ENCODE data around the gene MYB.
"Not testable (repeated sequence)": the region's sequence is repeated elsewhere in the genome, so short reads cannot be mapped to it uniquely, and the experiment has no call there.

The MYB gene

GRCh38 chr6:135231469-135231844 lies 50.3 kb downstream of the MYB start:
- DNase-seq, result no peak
- intact Hi-C loops (cut with DNase I), result no loop called here

- DNase-seq, result no peak
- intact Hi-C loops (cut with DNase I), result no loop called here
These were observed 52.8 kb downstream of the MYB start for GRCh38 chr6:135233686-135234491.

GRCh38 chr6:135234492-135234780 lies 53.3 kb downstream of the MYB start:
- intact Hi-C loops (cut with DNase I), result no loop called here

DNA sequence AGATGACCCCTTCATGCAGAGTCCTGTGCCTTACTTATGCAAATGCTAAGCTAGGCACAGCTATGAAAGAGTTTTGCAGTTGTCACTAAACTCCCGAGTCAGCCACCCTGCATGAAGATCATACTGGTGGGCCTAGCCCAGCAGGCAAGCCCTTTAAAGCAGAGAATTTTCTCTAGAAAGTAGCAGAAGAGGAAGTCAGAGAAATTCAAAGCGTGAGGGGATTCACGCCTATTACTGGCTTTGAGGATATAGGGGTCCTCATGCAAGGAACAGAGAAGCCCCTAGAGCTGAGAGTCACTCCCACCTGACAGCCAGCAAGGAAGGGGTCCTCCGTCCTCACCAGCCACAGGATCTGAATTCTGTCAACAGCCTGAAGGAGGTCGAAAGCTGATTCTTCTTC lies 54.6 kb downstream of the MYB start:
- intact Hi-C loops (cut with DNase I), result no loop called here
- no peak for DNase-seq

More at GRCh38 chr6:135234492-135234780, 53.3 kb downstream of the MYB start:
- no peak for DNase-seq

- DNase-seq, result no peak
- intact Hi-C loops (cut with DNase I), result no loop called here
These were observed 55.2 kb downstream of the MYB start for GRCh38 chr6:135236319-135236718.

DNA sequence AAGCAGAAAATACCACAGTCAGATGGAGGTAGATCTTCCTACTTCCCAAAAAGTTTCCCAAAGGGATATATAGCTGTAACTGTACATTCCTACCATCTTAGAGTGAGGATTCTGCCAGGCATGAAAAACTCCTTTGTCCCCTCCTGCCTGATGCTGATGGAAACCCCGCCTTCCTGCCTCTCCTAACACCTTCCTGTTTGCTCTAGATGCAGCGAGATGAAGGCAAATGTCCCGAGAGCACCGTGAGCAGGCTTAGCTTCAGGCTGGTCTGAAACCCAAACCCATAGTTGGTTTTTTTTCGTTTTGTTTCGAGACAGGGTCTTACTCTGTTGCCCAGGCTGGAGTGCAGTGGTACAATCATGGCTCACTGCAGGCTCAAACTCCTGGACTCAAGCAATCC lies 55.6 kb downstream of the MYB start:
- no peak for DNase-seq
- intact Hi-C loops (cut with DNase I), result no loop called here

DNA sequence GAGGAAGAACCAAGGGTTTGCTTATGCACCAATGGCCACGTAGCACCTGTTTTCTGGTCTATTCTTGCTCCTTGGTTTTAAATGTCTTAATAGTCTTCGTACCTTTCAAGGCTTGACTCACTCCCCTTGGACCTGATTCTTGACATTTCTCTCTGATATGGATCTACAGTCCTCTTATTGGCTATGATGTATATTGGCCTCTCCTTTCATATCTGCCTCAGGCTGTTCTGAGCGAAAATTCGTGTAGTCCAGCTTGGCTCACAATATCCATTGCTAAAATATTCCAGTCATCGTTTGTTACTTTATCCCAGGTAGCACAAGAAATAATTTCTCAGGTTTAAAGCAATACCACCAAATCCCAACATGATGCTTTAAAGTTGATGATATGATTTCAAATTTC lies 59.6 kb downstream of the MYB start:
- DNase-seq, result no peak
- intact Hi-C loops (cut with DNase I), result no loop called here

DNA sequence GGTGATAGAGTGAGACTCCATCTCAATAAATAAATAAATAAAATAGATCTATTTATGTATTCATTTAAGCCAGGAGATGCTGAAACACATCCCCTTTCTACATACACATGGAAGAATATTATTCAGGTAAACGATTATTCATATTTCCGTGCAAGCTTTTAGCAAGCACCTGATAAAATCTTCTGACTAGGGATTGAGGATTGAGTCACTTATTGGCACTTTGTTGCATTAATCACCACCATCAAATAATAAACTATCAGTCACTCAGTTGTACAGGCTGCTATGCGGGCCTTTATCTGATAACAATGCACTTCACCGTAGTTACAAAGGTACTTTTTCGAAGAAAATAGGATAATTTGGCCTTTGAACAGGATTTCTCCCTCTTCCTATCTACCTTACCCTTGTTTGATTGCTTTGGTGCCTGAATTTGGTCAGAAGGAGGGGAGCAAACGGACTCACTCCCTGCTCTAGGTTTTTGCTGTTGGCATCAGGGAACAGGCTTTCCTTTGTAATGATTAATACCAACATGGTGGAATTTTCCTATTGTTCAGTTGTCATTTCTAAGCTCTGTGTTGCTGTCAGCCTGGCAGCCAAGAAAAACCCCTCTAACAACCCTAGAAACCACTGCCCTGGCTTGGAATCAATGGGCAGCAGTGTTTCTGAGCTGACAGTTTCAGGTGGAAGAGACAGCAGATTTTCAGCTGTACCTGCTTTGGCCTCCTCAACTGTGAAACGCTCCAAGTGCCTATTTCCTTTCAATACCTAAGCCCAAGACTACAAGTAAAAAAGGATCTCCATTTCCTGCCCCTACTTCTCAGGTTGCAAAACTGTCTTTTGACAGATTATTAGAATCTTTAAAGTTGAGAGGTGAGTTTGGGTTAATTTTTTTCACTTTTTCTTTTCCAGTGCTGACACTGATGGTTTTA lies 63.0 kb downstream of the MYB start:
- intact Hi-C loops (cut with DNase I), result no loop called here
- DNase-seq, result no peak

- no peak for DNase-seq
- intact Hi-C loops (cut with DNase I), result no loop called here
These were observed 63.7 kb downstream of the MYB start for GRCh38 chr6:135244805-135245204.

DNA sequence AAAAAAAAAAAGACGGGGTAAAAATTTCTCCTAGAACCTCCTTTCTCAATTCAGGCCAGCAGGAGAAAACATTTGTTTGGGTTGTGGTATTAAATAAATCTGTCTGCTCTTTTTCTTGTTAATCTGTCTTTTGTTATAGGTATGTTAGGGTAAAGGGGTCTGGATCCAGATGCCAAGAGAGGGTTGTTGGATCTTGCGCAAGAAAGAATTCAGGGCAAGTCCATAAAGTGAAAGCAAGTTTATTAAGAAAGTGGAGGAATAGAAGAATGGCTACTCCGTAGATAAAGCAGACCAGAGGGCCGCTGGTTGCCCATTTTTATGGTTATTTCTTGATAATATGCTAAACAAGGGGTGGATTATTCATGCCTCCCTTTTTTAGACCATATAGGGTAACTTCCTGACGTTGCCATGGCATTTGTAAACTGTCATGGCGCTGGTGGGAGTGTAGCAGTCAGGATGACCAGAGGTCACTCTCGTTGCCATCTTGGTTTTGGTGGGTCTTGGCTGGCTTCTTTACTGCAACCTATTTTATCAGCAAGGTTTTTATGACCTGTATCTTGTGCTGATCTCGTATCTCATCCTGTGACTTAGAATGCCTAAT lies 65.4 kb downstream of the MYB start:
- intact Hi-C loops (cut with DNase I); DNase-seq: not testable (repeated sequence)

GRCh38 chr6:135250234-135250633 lies 69.1 kb downstream of the MYB start:
- intact Hi-C loops (cut with DNase I), result no loop called here
- DNase-seq, result no peak

DNA sequence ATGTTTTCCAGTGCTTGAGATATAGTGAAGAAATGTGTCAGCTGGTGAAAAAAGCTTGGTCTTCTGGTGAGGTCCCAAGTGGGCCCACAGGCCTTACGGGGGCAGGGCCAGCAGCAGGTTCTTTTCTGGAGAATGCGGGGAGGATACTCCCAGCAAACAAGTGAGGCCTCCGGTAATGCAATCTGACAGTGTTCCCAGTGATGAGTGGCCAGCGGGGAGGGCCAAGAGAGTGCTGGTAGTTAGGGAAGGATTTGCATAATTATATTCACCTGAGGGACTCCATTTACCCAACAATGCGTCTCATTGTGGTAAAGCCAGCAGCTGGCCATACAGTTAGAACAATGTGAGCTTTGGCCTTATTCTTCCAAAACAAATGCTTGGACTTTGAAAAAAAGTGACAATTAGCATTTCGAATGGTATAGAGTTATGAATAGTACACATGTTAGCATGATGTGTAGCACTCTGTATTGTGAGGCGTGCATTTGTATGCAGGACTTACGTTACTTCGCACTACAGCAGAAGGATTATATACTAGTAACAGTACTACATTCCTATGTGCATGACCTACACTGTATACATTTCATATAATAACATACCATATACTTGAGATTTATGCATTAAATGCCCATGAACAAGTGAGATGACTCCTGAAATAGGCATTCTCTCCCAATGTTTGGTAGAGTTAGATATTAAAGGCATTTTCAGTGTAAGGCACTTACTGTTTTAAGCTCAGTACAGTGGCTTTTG lies 69.8 kb downstream of the MYB start:
- intact Hi-C loops (cut with DNase I), result no loop called here

DNA sequence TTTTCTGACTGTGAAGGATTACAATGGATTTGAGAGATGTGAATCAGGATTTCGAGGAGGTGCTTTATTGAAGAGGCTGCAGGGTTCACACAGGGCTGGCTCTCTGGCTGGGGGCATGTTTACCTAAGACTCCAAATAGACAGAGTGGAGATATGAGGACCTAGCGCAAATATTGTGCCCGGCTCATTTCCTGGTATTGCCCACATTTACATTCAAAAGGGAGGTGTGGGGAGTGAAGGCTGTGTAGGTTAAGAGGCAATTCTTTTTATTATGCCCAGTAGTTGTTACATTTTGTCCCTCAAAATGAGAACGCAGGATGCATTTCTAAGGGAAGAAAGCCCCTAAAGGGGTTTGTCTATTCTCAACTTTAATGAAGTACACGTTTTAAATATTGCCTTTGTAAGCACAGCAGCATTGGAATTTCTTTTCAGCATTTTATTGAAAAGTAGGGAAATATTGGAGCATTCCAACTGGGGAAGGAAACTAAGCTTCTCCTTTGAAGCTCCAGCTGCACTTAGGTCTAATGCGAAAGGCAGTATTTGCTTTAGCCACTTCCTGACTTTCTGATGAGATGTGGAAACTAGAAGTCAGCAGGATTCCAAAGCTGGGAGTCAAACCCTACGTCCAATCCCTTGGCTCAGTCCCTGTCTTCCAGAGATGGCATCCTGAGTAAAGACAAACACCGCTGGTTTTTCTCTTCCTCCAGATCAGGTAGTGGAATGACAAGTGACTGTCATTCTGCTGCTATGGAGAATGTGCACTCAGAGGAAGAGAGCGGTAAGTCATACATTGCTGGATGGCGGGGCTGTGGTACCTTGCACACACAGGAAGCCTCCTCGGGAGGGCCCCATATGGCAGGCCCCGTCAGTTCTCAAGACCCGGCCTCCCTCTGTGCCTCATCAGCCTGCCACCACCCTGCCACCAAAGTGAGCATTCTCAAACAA lies 70.7 kb downstream of the MYB start:
- DNase-seq, result no peak
- intact Hi-C loops (cut with DNase I), result no loop called here

More for the DNA sequence above, 69.8 kb downstream of the MYB start:
- DNase-seq, result no peak

DNA sequence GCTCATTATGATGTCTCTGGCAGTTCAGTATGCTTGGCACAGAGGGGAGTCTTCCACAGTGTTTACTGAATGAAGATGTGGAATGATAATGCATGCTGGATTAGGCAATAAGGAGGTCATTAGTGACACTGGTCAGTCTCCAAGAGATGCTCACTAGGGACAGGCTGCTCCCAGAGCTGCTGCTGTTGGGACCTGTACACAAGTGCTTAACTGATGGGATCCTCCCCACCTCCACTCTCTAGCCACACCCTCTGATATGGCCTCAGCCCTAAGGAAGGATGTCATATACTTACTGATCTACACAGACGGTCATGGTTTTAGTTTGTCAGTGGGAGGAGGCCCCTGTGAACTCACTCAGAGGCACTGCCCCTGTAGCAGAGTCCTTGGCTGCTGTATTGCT lies 73.4 kb downstream of the MYB start:
- intact Hi-C loops (cut with DNase I), result no loop called here
- no peak for DNase-seq

DNA sequence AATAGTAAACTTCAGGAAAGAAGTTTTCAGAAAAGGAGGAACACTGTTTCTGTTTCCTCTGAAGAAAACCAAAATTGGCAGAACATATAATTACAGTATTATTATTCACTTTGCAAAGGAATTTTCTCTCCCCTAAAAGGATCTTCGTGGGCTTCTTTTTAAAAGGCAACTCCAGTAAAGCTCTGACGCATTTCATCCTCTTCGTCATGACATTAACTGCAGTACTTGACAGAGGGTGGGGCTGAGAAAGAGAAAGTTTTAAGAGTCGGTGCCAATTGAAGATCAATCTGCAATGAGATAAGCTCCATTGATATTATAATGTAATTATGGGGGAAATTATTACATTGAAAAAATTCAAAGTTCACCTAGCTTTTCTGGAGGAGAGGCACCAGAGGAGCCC lies 75.8 kb downstream of the MYB start:
- intact Hi-C loops (cut with DNase I), result no loop called here
- DNase-seq, result peak in 5 of 42 donors; percentile 10 to 54 (median 37)

- no peak for DNase-seq
- intact Hi-C loops (cut with DNase I), result no loop called here
These were observed 76.7 kb downstream of the MYB start for GRCh38 chr6:135257631-135258405.

DNA sequence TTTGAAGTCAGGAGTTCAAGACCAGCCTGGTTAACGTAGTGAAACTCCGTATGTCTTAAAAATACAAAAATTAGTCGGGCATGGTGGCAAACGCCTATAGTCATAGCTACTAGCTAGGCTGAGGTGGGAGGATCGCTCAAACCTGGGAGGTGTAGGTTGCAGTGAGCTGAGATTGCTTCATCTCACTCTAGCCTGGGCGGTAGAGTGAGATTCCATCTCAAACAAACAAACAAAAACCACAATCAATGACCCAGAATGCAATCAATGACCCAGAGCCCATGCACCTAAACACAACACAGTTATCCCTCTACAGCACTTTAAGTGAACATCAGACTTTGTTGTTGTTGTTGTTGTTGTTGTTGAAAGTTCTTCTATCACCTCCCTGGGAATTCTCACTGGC lies 77.9 kb downstream of the MYB start:
- peak in 4 of 42 donors; percentile 11 to 59 (median 19) for DNase-seq
- intact Hi-C loops (cut with DNase I), result no loop called here

- intact Hi-C loops (cut with DNase I), result no loop called here
- no peak for DNase-seq
These were observed 79.5 kb downstream of the MYB start for GRCh38 chr6:135260612-135261011.

Data from head of caudate nucleus (tissue), 42 donors.